ENCODE measurements around the gene TMEM256.

Gene TMEM256

DNA sequence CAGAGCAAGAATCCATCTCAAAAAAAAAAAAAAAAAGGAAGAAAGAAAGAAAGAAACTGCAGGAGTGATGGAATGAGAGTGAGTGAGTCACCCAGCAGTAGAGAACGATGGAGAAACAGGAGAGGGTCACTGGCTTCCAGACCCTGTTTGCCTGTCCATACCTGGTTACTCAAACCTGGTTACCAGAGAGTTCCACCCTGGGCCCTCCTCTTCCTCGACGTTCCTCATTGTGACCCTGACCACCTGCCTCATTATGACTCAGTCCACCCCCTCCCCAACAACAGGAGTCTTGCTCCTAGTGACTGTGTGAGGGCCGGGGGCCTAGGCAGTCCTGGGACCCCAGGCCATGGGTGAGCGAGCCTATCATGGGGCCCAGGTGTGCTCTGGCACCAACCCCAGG, 24.7 kb upstream of the TMEM256 start, which contains the start of gene SPEM3:
Gene SPEM3 (plus strand): TSS at position 301 of the 400 bp plus-strand sequence. CDS start 46 bp downstream, at position 347.
- no peak for DNase-seq

GRCh38 chr17:7427549-7427948, 23.7 kb upstream of the TMEM256 start:
- DNase-seq = no peak

GRCh38 chr17:7426896-7427489, 23.1 kb upstream of the TMEM256 start:
- DNase-seq = no peak

DNA sequence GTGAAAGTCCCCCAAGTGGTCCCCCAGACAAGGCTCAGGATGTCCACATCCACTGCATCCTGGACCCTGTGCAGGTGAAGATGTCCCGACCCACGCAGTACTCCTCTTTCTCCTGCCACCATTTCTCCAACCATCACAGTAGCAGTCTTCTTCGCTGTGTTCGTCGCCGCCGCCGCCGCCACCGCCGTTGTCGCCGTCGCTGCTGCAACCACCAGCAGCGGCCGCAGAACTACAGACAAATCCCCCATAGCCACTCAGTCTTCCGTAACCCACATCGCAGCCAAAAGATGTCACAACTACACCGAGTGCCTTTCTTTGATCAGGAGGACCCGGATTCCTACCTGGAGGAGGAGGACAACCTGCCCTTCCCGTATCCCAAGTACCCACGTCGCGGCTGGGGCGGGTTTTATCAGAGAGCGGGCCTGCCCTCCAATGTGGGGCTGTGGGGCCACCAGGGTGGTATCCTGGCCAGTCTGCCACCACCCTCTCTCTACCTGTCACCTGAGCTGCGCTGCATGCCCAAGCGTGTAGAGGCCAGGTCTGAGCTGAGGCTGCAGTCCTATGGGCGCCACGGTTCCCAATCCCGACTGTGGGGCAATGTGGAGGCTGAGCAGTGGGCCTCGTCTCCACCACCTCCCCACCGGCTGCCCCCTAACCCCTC, 22.4 kb upstream of the TMEM256 start:
- no peak for DNase-seq

- no peak for DNase-seq
Measured at GRCh38 chr17:7425756-7426155, 21.9 kb upstream of the TMEM256 start.

DNA sequence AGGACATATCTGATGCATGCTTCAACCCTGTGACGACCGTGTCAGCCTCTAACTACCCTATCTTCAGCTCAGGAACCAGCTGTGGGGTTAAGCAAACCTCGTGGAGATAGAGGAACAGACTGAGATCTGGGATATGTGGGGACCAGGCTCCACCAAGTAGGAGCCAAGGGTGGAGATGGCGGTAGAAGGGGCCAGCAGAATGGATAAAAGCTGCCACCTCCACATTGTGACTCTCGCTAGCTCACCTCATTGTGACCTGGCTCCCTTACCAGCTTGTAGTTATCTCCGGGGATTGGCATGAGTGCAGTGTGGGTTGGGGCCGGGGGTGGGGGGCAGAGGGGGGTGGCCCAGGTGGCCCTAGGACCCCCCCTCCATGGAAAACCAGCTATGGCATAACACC, 21.4 kb upstream of the TMEM256 start, which contains the start of gene SPEM2:
Gene SPEM2 (plus strand): TSS at position 301 of the 400 bp plus-strand sequence. CDS start 73 bp downstream, at position 374.
- no peak for DNase-seq

DNA sequence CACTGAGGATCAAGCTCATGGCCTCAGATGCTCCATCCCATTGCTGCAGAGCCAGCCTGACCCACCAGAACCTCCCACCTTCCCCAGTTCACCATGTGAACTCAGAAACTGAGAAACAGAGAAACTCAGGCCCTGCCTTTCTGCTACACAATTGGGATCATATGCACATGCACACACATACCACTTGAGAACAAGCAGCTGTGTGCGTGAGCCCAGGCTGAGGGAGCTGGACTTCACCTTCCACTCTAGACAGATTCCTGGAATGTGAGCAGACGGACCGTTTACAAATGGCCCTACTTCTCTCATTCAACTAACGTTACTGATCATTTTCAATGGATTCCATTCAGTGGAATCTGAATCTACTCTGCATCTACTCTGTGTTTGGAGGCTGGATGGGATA, 19.8 kb upstream of the TMEM256 start:
- DNase-seq = no peak

DNA sequence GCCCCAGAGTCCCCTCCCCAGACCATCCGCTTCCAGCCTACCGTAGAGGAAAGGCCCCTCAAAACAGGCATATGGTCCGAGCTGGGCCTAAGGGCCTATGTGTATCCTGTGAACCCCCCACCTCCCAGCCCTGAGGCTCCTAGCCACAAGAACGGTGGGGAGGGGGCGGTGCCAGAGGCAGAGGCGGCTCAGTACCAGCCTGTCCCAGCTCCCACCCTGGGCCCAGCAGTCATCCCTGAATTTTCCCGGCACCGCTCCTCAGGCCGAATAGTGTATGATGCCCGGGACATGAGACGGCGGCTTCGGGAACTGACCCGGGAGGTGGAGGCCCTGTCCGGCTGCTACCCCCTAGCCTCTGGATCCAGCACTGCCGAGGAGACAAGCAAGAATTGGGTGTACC, 17.3 kb upstream of the TMEM256 start:
- no peak for DNase-seq

DNA sequence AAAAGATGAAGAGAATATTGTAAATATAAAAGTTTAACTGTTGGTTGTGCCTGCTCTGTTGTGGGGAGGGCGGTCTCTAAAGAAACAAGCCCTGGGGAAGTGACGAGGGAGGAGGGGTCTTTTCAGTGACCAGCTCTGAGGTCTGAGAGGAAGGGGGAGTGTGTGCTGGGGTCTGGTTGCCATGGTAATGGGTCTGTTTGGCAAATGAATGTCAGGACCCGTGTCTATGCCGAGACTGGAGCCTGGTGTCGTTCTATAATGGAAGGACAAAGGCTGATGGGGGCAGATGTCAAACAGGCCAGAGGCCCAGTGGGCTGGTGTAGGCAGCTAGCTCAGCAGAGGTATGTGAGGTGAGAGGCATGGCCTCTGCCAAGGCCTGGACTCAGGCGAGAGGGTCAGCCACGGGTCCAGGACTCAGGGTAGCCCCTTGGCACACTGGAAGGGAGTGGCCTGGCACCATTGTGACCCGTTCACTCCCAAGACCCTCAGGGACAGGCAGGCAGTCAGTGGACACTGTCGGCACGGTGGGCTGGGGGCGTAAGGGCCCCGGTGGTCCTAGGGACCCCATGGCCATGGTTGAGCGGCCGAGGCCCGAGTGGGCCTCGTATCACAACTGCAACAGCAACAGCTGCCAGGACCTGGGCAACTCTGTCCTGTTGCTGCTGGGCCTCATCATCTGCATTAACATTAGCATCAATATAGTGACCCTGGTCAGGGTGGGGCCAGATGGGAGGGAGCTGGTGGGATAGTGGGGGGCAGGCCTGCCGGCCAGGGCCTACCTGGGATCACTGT, 16.1 kb upstream of the TMEM256 start, which contains the start of gene SPEM1:
Gene SPEM1 (plus strand): TSS at position 506 of the 792 bp plus-strand sequence. CDS start 61 bp downstream, at position 567.
- DNase-seq = no peak

DNA sequence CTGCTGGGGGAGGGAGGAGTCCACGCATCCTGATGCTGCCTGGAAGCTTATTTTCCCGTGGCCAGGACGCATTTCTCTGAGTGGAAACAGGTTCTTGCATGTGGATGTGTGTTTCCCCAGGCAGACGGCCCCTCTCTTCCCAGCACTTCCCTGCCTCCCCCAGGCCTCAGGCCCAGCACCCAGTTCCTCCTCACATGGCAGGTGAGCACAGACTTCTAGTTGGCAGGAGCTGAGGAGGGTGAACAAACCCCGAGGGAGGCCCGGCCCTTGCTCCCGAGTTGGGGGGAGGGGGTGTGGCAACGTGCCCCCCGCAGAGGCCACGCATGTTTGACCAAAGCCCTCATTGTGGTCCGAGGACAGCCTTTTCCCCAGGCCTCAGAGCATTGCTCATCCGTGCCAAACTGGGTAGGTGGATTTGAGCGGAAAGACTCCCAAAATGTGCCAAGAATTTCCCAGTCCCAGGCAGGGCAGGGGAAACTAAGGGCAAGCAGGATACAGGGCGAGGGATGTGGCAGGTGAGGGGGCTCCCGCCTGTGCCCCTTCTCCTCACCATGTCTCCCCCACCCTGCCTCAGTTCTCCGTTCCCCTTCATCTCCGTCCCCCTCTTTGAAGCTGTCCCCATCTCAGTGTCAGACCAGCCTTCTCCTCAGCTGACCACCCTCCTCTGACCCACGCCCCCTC, 14.7 kb upstream of the TMEM256 start:
- no peak for DNase-seq

DNA sequence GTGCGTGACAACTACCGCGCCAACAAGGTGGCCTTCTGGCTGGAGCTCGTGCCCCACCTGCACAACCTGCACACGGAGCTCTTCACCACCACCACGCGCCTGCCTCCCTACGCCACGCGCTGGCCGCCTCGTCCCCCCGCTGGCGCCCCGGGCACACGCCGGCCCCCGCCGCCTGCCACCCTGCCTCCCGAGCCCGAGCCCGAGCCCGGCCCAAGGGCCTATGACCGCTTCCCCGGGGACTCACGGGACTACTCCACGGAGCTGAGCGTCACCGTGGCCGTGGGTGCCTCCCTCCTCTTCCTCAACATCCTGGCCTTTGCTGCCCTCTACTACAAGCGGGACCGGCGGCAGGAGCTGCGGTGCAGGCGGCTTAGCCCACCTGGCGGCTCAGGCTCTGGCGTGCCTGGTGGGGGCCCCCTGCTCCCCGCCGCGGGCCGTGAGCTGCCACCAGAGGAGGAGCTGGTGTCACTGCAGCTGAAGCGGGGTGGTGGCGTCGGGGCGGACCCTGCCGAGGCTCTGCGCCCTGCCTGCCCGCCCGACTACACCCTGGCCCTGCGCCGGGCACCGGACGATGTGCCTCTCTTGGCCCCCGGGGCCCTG, 13.3 kb upstream of the TMEM256 start:
- no peak for DNase-seq

GRCh38 chr17:7416323-7416722, 12.4 kb upstream of the TMEM256 start:
- DNase-seq = no peak

- DNase-seq = no peak
Measured at GRCh38 chr17:7415784-7416183, 11.9 kb upstream of the TMEM256 start.

GRCh38 chr17:7414837-7415236, 10.9 kb upstream of the TMEM256 start:
- DNase-seq = no peak

DNA sequence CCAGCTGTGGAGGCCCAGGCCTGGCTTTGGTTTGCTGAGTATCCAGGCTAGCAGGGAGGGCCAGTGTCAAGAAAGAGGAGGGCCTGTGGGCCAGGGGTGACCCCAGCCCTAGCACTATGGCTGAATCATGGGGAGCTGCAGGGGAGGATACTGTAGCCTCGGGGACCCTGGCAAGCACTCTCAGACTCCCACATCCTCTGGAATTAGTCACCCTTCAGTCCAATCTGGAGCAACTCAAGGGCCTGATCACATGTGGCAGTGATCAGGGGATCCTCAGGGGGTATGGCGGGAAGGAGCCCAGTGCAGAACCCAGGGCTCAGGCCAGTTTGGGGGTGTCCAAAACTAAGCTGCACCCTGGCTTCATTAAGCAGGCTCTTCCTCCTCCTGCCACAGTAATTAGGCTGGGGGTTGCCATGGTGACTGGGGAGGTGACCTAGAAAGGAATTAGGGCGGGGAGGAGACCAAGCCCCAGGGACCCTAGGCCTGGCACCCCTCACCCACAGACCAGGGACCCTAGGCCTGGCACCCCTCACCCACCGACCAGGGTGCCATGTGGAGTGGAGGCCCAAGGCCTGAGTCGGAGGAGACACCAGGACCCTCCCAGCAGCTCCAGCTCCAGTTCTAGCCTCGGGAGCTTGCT, 9.6 kb upstream of the TMEM256 start:
- no peak for DNase-seq

- no peak for DNase-seq
Measured at GRCh38 chr17:7411427-7411750, 7.5 kb upstream of the TMEM256 start.

DNA sequence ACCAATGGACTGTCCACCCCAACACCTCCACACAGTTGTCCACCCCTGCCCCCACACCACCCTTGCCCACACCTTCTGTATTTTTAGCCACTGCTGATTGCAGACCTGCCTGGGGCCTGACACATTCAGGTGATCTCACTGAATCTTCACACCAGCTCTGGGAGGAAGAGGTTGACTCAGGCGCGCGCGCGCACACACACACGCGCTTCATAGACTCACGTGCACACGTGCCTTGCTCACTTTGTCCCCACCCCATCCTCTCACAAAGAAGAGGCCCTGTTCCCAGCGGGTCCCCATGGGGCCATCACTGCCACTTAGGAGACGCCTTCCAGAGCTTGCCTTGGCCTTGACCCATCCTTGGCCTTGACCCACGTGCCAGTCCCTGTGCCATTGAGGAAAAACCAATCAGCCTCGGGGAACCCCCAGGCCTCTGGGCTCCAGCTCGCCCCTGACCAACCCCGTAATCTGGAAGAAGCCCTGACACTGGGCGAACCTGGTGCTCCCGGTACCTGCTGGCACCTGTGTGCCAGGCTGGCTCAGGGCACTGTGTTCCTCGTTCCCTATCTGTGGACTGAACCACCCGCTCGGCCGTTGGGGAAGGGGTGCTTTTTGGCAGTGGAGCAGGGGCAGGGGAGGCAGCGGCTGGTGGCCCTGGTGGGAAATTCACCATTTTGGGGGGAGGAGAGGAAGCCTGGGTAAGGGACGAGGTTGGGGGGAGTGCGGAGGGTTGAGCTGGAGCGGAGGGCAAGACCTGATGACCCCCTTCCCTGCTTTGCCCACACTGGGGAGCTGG, 6.9 kb upstream of the TMEM256 start:
- no peak for DNase-seq

- no peak for DNase-seq
Measured at GRCh38 chr17:7409716-7410115, 5.8 kb upstream of the TMEM256 start.

- no peak for DNase-seq
Measured at GRCh38 chr17:7408863-7409262, 5.0 kb upstream of the TMEM256 start.

GRCh38 chr17:7408252-7408727, 4.4 kb upstream of the TMEM256 start:
- no peak for DNase-seq

- DNase-seq = no peak
Measured at GRCh38 chr17:7407485-7408251, 3.8 kb upstream of the TMEM256 start, which contains the start of gene NLGN2. Gene NLGN2 (plus strand): TSS chr17:7407845. CDS start chr17:7408256, 411 bp downstream.

Data from amniotic stem cell (primary cell).